HG02870 (cell line): Measurements from ENCODE around the gene ALKAL2.

ENCODE experiments used
- ATAC-seq: cut with Tn5 transposase; IDR thresholded peaks from one replicate; pipeline ENCODE4 v1.9.1; 2021; ENCODE audit warnings: mild to moderate bottlenecking, moderate library complexity; ENCODE audit not compliant: unreplicated experiment

Gene ALKAL2

GRCh38 chr2:252001-252602 lies 35.8 kb downstream of the ALKAL2 start:
- ATAC-seq: no peak

GRCh38 chr2:249538-250042 lies 38.3 kb downstream of the ALKAL2 start:
- ATAC-seq: no peak

GRCh38 chr2:248724-249123 lies 39.2 kb downstream of the ALKAL2 start:
- ATAC-seq: no peak

GRCh38 chr2:246489-247144 lies 41.3 kb downstream of the ALKAL2 start:
- ATAC-seq: no peak

GRCh38 chr2:244547-244946 lies 43.3 kb downstream of the ALKAL2 start:
- ATAC-seq: no peak

GRCh38 chr2:238869-239268 lies 49.0 kb downstream of the ALKAL2 start:
- ATAC-seq: no peak

GRCh38 chr2:238431-238830 lies 49.5 kb downstream of the ALKAL2 start:
- no peak for ATAC-seq

GRCh38 chr2:237878-238277 lies 50.0 kb downstream of the ALKAL2 start:
- ATAC-seq: no peak

GRCh38 chr2:236993-237539 lies 50.8 kb downstream of the ALKAL2 start:
- no peak for ATAC-seq

- no peak for ATAC-seq
Measured at GRCh38 chr2:234421-234820, 53.5 kb downstream of the ALKAL2 start.

- ATAC-seq: no peak
Measured at GRCh38 chr2:233030-233429, 54.9 kb downstream of the ALKAL2 start.

GRCh38 chr2:231521-232185 lies 56.2 kb downstream of the ALKAL2 start:
- no peak for ATAC-seq
